Measurements from ENCODE around the gene SLC24A1. TPM values are rescaled to one million over a fixed set of nuclear protein-coding genes. Genes with fewer than 3 reads are reported as not detected.

SLC24A1 gene
- total and polyA plus RNA-seq, 2 of the 4 experiments (the other 2 are of a cell fraction), result 3.6 to 4.9 TPM

DNA sequence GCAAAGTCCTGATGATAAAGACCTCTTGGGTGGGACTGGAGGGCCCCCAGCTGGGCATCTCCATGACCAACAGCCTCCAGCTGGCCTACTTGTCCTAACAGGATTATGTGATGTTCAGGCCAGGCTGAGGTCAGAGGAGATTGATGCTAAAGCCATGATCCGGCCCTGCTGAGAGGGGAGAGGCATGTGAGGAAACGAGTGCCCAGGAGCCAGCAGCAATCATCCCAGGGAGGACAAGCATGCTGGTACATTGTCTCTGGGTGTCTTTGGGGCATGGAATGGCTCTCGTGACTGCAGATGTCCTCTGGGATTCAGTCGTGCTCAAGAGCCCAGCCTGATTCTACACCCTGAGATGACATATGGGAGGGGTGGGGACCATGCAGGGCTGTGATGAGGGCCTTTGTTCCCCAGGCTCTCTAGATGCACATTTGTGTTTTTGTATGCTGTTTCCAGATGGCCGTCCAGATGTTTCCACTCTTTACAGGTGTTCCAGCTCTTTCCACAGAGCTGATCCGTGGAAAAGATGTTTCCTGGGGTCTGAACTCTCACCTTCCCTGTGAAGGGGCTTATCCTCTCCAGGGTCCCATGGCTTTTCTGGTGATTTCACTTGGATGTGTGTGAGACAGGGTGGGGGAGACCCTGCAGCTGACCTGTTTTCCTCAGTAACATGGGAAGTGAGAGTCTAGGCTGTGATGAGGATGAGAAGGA lies 20.2 kb downstream of the SLC24A1 start:
- H3K9ac ChIP-seq (ENCODE audit: low read depth, low read length), result no peak overlapping the region
- H4K20me1 ChIP-seq (ENCODE audit: insufficient read depth, low read length), result 0 out of 2 replicates have a peak, but pooled peaks cover 3% of the 10 kb centered on the region
- no peak overlapping the region for H2BK20ac ChIP-seq (ENCODE audit: low read depth, low read length)
- intact Hi-C loops (cut with micrococcal nuclease), result no loop called here
- H2AFZ ChIP-seq (replicated peaks; ENCODE audit: low read length, poor library complexity), result no peak overlapping the region
- no peaks in the 10 kb centered on the region; the same call in 1 of the 2 replicates for H3K9me1 ChIP-seq (ENCODE audit: insufficient read depth, low read length)
- no peak overlapping the region for H3K4me2 ChIP-seq (ENCODE audit: low read depth, low read length)
- no peak overlapping the region for H3K4ac ChIP-seq (ENCODE audit: low read depth, low read length)
- no peak overlapping the region for H3K4me3 ChIP-seq (ENCODE audit: insufficient read depth, low read depth, low read length)
- dilution Hi-C loops (cut with HindIII; ENCODE audit: low sequenced_read_pairs, unreplicated experiment), result no loop called here
- H3K79me1 ChIP-seq (ENCODE audit: low read depth in 1 of 2, low read length in 2 of 2), result no peaks in the 10 kb centered on the region
- POLR2A ChIA-PET (ENCODE audit: unreplicated experiment), result no interaction called here
- H3K9me3 ChIP-seq (ENCODE audit: control insufficient read depth, insufficient read depth, low read length), result no peaks in the 10 kb centered on the region
- 37% methylated on average over 3 of the region's 6 CpGs; no CpG with 5 or more reads in 1 of the 2 experiments for WGBS, 2 experiments (ENCODE audit: extremely low coverage in 2 of 2, insufficient read length in 1 of 2)
- H2AK5ac ChIP-seq (ENCODE audit: low read depth, low read length), result no peak overlapping the region
- H2AK9ac ChIP-seq (replicated peaks; ENCODE audit: low read depth, low read length, poor library complexity), result peak overlapping the region; percentile 60
- CTCF ChIA-PET, result interaction anchor here (1.0 to 1.2 kb wide), 2 partner anchors 9 to 12 kb away, joined by 3 read pairs; no protein-coding TSS in a partner anchor
- H3K4me1 ChIP-seq (ENCODE audit: control insufficient read depth, insufficient read depth, low read length), result peaks cover 7% of the 10 kb centered on the region
- no peak overlapping the region for H3K18ac ChIP-seq (ENCODE audit: low read depth, low read length)
- no peak overlapping the region for H2BK120ac ChIP-seq (ENCODE audit: low read depth, low read length)
- H4K5ac ChIP-seq (ENCODE audit: low read depth, low read length), result no peak overlapping the region
- no peak overlapping the region for H3K14ac ChIP-seq (replicated peaks; ENCODE audit: low read depth, low read length)
- in situ Hi-C loops (cut with MboI; ENCODE audit: low sequenced_read_pairs), result no loop called here
- H2BK15ac ChIP-seq (ENCODE audit: low read depth, low read length), result no peak overlapping the region
- H3K36me3 ChIP-seq (ENCODE audit: control insufficient read depth, insufficient read depth, low read length), result no peaks in the 10 kb centered on the region
- ATAC-seq (ENCODE audit: low read depth), result no peak
- H4K91ac ChIP-seq (ENCODE audit: insufficient read depth, low read depth, low read length), result no peak overlapping the region
- H3K56ac ChIP-seq (ENCODE audit: extremely low read depth, insufficient read depth, low read length), result no peak overlapping the region
- no peak for DNase-seq
- no TSS peak for BruUV-seq (replicated peaks)
- no peak overlapping the region for H2BK5ac ChIP-seq (ENCODE audit: low read depth, low read length, poor library complexity, severe bottlenecking)
- no peaks in the 10 kb centered on the region for H3K27me3 ChIP-seq (ENCODE audit: control insufficient read depth, insufficient read depth, low read length)
- TF ChIP-seq CEBPB (IDR thresholded peaks at IDR 0.05; ENCODE audit: low read depth, low read length), result no peak
- no peak for TF ChIP-seq RFX5 (IDR thresholded peaks at IDR 0.05; ENCODE audit: low read depth, low read length)
- TF ChIP-seq SMC3 (IDR thresholded peaks at IDR 0.05; ENCODE audit: low read depth, low read length), result no peak
- no peak for TF ChIP-seq BHLHE40 (IDR thresholded peaks at IDR 0.05; ENCODE audit: low read depth, low read length)
- TF ChIP-seq MXI1 (IDR thresholded peaks at IDR 0.05; ENCODE audit: borderline replicate concordance, low read depth, low read length), result no peak
- TF ChIP-seq CHD1 (IDR thresholded peaks at IDR 0.05; ENCODE audit: low read depth, low read length), result no peak
- TF ChIP-seq RAD21 (IDR thresholded peaks at IDR 0.05; ENCODE audit: low read length), result no peak
- no peak for TF ChIP-seq POLR2A (IDR thresholded peaks at IDR 0.05; ENCODE audit: low read depth, low read length)
- no peak for TF ChIP-seq FOS (IDR thresholded peaks at IDR 0.05; ENCODE audit: low read depth, low read length)
- 0 out of 2 replicates have a peak overlapping the region, but pooled peaks have one; percentile 41 for H3K23ac ChIP-seq (ENCODE audit: low read depth, low read length)
- no peak overlapping the region for H4K8ac ChIP-seq (ENCODE audit: low read depth in 2 of 2, low read length in 2 of 2)
- H3K27ac ChIP-seq (ENCODE audit: insufficient read depth, low read length), result no peak overlapping the region
